ENCODE measurements around the gene TEX264.

Gene TEX264

GRCh38 chr3:51712038-51712420 is 41.0 kb downstream of the TEX264 start:
- no peak for DNase-seq
- Mint-ChIP-seq H3K4me1 (peaks cover 11% of the 10 kb centered on the region), H3K9me3 (no peaks in the 10 kb centered on the region), H3K4me3 (no peak overlapping the region), H3K27ac (no peak overlapping the region), H3K27me3 (ENCODE audit: low read depth, poor library complexity) (peaks cover 24% of the 10 kb centered on the region), H3K36me3 (ENCODE audit: low read depth) (no peaks in the 10 kb centered on the region)
- TF ChIP-seq CTCF (IDR thresholded peaks at IDR 0.05): no peak

- Mint-ChIP-seq H3K36me3 (ENCODE audit: low read depth) (no peaks in the 10 kb centered on the region), H3K9me3 (no peaks in the 10 kb centered on the region), H3K27me3 (ENCODE audit: low read depth, poor library complexity) (peaks cover 20% of the 10 kb centered on the region), H3K4me1 (peaks cover 7% of the 10 kb centered on the region), H3K27ac (no peak overlapping the region), H3K4me3 (no peak overlapping the region)
- TF ChIP-seq CTCF (IDR thresholded peaks at IDR 0.05): no peak
- no peak for DNase-seq
Measured at GRCh38 chr3:51712511-51712931, 41.5 kb downstream of the TEX264 start.

DNA sequence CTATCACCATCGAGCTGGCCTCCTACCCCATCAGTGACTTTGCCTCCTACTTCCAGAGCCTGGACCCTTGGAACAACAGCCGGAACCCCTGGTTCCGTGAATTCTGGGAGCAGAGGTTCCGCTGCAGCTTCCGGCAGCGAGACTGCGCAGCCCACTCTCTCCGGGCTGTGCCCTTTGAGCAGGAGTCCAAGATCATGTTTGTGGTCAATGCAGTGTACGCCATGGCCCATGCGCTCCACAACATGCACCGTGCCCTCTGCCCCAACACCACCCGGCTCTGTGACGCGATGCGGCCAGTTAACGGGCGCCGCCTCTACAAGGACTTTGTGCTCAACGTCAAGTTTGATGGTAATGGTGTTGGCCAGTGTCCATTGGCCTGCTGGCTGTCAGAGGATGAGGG is 41.9 kb downstream of the TEX264 start:
- H3K4me1 Mint-ChIP-seq: peaks cover 5% of the 10 kb centered on the region
- H3K4me3 Mint-ChIP-seq: no peak overlapping the region
- H3K27me3 Mint-ChIP-seq (ENCODE audit: low read depth, poor library complexity): peaks cover 15% of the 10 kb centered on the region
- no peaks in the 10 kb centered on the region for H3K36me3 Mint-ChIP-seq (ENCODE audit: low read depth)
- TF ChIP-seq CTCF (IDR thresholded peaks at IDR 0.05): no peak
- DNase-seq: no peak
- H3K9me3 Mint-ChIP-seq: no peaks in the 10 kb centered on the region
- H3K27ac Mint-ChIP-seq: no peak overlapping the region

- no peaks in the 10 kb centered on the region for H3K9me3 Mint-ChIP-seq
- no peak overlapping the region for H3K27ac Mint-ChIP-seq
- DNase-seq: no peak
- H3K36me3 Mint-ChIP-seq (ENCODE audit: low read depth): no peaks in the 10 kb centered on the region
- H3K4me3 Mint-ChIP-seq: no peak overlapping the region
- peaks cover 8% of the 10 kb centered on the region for H3K4me1 Mint-ChIP-seq
- peaks cover 1% of the 10 kb centered on the region for H3K27me3 Mint-ChIP-seq (ENCODE audit: low read depth, poor library complexity)
- no peak for TF ChIP-seq CTCF (IDR thresholded peaks at IDR 0.05)
Measured at GRCh38 chr3:51715231-51715976, 44.4 kb downstream of the TEX264 start.

GRCh38 chr3:51715977-51716294 is 44.9 kb downstream of the TEX264 start:
- no peak for TF ChIP-seq CTCF (IDR thresholded peaks at IDR 0.05)
- Mint-ChIP-seq H3K9me3 (no peaks in the 10 kb centered on the region), H3K4me1 (peaks cover 13% of the 10 kb centered on the region)

DNA sequence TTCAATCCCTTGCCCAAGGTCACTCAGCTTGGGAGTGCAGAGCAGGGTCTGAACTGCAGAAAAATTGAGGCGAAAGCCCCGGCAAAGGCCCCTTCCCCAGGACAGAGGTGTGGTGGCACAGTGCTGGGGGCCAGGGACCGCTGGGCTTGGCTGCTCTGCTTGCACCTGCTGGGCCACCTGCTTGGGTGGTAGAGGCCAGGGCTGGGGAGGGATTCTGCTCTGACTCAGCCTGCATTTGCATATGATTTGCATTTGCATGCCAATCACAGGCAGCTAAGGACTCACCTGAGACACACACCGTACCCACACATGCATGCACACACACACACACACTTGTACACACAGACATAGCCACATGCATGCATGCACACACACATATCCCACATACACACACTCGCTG is 45.8 kb downstream of the TEX264 start:
- H3K9me3 Mint-ChIP-seq: no peaks in the 10 kb centered on the region
- H3K4me3 Mint-ChIP-seq: no peak overlapping the region
- no peaks in the 10 kb centered on the region for H3K36me3 Mint-ChIP-seq (ENCODE audit: low read depth)
- H3K27ac Mint-ChIP-seq: no peak overlapping the region
- DNase-seq: no peak
- H3K4me1 Mint-ChIP-seq: peaks cover 13% of the 10 kb centered on the region
- peaks cover 6% of the 10 kb centered on the region for H3K27me3 Mint-ChIP-seq (ENCODE audit: low read depth, poor library complexity)
- no peak for TF ChIP-seq CTCF (IDR thresholded peaks at IDR 0.05)

More at GRCh38 chr3:51715977-51716294, 44.9 kb downstream of the TEX264 start:
- Mint-ChIP-seq H3K4me3 (no peak overlapping the region), H3K27ac (no peak overlapping the region), H3K27me3 (ENCODE audit: low read depth, poor library complexity) (peaks cover 3% of the 10 kb centered on the region), H3K36me3 (ENCODE audit: low read depth) (no peaks in the 10 kb centered on the region)
- no peak for DNase-seq
